GM21528 (cell line): Measurements from ENCODE around the gene CARNS1.
"Not testable (repeated sequence)": the region's sequence is repeated elsewhere in the genome, so short reads cannot be mapped to it uniquely, and the experiment has no call there.

ENCODE experiments used
- ATAC-seq: cut with Tn5 transposase; IDR thresholded peaks from one replicate; pipeline ENCODE4 v1.9.1; 2021; ENCODE audit warnings: mild to moderate bottlenecking, moderate library complexity; ENCODE audit not compliant: unreplicated experiment, low FRiP score

The CARNS1 gene

DNA sequence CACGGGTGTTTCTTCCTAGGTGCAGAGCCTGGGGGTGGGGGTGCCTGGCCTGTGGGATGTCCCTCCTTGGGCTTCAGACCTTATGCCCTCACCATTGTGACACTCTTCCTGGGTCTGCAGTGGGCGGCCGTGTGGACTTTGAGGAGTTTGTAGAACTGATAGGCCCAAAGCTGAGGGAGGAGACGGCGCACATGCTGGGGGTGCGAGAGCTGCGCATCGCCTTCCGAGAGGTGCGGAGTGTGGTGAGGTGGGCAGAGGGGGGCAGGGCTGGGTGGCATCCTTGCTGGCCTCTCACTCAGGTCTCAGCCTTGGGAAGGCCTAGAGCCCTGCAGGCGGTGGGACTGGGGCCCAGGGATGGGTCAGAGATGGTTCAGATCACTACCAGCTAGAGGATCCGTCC, 42.0 kb downstream of the CARNS1 start:
- ATAC-seq, result no peak

DNA sequence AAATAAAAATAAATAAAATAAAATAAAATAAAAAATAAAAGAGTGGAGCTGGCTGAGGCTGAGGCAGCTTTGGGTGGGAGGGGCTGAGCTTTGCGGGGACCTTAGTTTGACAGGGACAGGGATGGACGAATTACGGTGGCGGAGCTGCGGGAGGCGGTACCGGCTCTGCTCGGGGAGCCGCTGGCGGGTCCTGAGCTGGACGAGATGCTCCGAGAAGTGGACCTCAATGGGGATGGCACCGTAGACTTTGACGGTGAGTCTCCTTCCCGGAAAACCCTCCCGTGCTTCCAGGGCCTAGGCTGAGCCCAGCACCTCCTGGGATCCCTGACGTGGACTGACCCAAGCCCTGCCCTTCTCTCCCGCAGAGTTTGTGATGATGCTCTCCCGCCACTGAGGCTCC, 42.8 kb downstream of the CARNS1 start:
- no peak for ATAC-seq

DNA sequence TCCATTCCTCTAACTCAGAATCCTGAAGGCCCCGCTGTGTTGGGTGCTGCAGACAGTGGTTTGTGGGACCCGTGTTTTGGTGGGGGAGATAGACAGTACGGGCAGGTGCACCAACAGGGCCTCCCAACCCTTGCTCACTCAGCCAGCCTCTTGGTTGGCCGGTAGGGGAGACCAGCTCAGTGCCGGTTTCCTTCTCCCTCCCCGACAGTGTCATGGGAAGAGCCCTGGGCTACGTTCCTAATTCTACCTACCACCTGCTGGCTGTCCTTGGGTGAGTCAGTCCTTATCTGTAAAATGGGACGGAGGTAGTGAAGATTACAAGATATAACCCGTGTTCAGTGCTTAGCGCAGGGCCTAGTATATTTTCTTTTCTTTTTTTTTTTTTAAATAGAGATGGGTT, 47.7 kb downstream of the CARNS1 start:
- no peak for ATAC-seq

DNA sequence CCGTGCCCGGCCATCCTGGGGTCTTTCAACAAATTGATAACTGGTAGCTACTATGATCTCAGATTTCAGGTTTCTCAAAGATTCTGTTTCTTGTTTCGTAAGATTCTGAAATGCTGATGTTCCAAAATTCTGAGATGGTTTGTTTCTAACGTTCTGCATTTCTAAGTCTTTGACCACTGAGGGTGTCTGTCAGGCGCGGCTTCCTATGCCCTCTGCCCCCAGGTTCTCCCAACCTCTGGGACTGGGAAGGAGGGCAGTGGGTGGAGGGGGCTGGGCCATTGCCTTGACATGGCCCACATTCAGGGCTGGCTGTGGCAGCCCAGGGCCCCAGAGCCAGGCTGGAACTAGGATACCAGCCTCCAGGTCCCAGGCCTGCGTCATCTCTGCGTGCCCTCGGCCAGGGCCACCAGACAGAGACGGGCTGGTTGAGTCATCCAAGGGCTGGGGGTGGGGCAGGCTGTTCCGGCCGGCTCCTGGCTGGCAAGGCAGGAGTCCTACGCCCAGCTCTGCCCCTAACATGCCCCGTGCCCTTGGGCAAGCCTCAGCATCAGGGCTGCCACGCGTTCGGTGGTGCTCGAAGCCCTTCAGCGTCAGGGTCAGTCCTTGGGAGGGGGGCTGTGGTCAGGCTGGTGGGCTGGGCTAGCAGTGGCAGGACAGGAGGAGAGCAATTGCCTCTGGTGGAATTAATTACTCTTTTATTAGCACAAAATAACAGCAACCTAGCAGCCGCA, 48.4 kb downstream of the CARNS1 start:
- ATAC-seq, result no peak

DNA sequence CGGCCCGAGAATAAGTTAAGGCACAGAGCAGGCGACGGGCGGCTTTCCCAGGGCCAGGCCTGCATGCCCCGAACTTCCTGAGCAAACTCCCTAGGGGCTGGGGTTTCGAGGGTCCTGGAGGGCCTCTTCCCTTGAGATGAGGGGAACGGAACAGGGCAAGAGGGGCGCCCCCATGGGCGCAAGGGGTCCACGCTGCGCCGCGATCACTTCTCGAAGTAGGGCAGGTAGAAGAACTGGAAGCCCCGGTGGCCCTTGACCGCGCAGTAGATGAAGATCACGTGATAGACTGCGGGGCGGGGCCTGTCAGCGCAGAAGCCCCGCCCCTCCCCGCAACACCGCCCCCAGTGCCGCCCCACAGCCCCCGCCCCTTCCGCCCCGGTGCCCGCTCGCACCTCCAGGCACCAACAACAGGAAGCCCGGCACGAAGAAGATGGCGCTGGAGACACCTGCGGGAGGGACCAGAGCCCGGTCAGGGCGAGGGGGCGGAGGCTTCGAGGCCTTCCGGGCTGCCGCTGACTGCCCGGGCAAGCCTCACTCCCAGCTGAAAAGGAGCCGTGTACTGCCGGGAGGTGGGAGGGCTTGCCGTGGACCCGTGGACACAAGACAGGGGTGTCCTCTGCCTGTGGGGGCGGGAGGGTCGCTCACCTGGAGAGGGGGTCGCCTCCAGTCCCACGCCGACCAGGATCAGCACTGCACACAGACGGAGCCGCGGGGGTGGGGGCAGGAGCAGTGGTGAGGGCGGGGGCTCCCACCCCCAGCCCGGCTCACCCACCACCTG, 49.1 kb downstream of the CARNS1 start:
- peak; percentile 52 for ATAC-seq

DNA sequence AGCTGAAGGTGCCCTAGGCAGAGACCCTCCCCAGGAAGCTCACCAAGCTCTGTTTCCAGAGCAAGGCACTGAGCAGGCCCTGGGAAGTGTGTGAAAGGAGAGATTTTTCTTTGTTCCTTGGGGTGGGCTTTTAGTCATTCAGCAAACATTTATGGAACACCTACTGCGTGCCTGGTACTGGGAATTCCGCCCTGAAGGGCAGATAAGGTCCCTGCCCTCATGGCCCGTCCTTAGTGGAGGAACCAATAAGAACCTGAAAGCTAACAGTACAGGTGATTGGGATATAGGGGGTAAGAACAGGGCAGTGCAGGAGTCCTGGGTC, 49.7 kb downstream of the CARNS1 start:
- no peak for ATAC-seq

DNA sequence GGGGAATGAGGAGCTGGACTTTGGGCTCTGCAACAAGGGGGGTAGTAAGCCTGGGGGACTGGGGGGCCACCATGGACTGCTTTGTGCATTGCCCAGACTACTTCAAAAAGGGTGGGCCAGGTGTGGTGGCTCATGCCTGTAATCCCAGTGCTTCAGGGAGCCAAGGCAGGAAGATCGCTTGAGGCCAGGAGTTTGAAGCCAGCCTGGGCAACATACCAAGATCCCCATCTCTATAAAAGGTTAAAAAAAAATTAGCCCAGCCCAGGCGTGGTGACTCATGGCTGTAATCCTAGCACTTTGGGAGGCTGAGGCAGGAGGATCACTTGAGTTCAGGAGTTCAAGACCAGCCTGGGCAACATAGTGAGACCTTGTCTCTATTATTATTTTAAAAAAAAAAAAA, 50.1 kb downstream of the CARNS1 start:
- not testable (repeated sequence) for ATAC-seq

DNA sequence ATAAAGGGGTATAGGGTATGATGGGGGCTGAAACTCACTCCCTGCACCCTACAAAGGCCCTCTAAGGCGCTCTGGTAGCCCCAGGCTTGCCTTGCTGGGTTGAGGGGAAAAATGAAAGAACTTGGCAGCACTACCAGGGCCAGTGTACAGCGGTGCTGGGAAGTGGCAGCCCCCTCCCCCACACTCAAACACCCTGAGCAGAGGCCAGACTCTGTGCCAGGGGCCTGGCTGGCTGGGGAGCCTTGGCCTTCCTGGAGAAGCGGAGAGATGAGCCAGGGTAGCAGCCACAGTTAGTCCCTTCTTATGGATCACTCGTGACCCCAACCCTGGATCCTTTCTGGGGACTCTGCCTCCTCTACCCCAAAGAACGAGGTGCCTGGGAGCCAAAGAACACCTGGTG, 50.9 kb downstream of the CARNS1 start:
- ATAC-seq, result no peak

DNA sequence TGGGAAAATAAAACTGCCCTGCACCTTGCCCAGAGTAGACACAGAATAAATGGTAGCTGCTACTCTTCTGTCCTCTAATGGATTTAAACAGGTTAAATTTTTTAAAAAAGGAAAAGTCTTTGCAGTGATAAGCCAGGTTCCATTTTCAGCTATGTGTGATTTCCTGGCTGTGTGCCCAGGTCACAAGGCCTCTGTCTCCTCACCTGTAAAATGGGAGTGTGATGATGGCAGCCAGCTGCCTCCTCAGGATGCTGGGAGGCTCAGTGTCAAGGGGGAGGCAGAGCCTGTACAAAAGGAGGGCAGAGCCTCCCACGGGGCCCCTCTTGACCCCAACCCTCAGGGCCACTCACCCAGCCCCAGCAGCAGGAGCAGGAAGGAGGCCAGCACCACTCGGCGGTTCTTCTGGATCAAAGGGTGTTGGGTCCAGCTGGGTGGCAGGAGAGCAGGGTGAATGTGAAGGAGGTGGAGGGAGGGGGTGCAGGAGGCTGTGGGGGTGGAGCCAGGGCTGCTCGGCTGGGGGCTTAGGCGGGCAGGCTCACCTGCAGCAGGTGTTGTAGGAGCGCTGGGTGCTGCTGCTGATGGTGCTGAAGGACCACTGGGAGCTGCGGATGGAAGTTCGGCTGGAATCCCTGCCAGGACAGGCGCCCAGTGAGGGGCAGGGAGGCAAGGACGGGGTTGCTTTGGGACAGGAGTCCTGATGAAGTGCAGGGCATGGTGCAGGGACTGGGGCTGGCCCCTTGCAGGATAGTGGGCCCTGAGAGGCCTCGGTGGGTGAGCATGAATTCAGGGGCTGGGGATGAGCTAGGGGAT, 51.7 kb downstream of the CARNS1 start:
- ATAC-seq, result no peak

DNA sequence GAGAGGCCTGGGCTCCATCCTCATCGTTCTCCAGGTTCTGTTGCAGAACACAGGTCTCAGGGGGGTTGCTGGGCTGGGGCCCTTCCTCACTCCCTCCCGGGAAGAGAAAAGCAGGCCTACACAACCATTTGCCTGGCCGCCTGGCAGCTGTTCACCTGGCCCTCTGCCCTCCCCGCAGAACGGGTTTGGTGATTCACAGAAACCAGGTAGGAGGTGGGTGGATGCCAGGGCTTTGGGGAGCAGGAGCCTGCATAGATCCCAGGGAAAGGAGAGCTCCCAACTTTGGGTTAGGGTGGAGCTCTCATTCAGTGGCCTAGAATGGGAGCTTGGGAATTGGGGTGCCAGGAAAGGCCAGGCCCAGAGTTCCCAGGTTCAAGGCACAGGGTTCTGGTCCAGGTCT, 52.6 kb downstream of the CARNS1 start:
- no peak for ATAC-seq

DNA sequence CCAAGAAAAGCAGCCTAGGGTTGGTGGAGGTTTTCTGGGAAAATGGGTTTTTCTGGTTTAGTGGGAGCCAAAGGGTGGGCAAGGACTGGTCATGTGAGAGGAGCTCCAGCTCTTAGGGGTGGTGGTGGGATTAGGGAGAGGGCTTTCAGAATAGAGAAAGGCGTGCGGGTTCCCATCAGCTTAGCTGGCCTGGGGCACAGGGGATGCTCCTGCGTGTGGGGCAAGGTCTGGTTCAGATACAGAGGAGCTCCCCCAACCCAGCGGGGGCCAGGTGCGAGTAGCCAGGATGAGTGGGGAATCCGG, 52.9 kb downstream of the CARNS1 start:
- no peak for ATAC-seq

DNA sequence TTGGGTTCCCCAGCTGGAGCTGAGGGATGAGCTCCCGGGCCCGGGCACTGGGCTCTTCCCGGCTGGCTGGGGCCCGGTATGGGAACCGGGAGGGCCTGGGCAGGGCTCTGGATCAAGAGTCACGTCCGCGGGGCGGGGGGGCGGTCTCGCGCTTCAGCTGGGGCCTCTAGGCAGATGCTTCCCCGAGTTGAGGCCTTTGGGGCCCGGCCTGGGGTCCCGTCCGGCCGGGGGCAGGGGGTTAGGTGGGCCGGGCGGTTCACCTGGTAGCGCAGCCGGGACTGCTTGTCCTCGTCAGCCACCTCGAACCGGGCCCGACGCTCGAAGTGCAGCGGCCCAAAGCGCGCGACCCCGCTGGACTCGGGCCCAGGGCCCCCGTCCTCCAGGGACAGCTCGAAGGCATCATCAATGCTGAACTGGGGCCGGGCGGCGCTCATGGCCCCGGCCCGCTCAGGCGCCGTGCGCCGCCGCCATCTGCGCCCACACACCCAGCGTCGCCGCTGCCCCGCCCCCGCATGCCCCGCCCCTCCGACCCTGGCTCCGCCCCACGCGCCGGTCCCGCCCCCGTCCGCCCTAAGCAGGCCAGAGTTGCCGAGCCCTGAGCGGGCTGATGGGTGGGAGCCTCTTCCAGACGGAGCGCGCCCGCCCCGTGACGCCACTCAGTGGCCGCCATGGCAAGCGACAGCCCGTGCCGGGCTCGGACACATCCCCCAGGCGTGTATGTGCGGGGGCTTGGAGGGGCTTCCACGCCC, 53.5 kb downstream of the CARNS1 start, which contains the start of gene TMEM134:
Gene TMEM134 (minus strand): TSS at position 493 of the 749 bp plus-strand sequence. CDS start 59 bp downstream, at position 434.
- no peak for ATAC-seq

DNA sequence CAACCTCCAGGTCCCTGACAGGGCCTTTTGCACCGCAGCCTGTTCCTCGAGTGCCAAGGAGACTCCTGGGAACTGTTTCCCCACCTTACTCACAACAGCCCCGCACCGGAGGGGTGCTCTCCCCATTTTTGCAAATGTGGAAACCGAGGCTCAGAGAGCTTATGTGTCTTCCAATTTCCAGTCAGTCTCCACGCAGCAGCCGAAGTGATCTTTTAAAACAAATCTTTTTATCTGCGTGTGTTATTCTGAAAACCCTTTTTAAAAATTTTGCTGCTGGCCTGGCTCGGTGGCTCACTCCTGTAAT, 54.0 kb downstream of the CARNS1 start:
- ATAC-seq, result no peak

DNA sequence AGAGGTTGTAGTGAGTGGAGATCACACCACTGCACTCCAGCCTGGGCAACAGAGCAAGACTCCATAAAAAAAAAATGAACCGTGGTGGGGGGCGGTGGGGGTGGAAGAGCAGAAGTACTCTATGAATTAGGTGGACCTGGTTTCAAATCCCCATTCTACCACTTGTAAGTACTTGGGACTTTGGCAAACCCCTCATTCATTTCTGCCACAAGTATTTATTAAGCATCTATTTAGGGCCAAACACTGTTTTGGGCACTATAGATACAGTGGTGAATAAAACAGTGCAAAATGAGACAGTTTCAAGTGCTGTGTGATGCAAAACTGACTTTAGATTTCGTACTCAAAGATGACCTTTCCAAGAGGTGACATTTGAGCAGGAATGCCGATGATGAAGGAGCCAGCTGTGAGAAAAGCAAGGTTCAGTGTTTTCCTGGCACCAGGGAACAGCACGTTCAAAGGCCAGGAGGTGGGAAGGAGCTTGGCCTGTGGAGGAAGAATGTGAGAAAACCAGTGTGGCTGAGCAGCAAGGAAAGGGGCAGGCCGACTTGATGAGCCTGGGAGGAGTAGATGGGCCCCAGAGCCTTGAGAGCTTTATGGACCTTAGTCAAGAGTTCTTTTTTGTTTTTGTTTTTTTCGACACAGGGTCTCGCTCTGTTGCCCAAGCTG, 55.0 kb downstream of the CARNS1 start:
- no peak for ATAC-seq

DNA sequence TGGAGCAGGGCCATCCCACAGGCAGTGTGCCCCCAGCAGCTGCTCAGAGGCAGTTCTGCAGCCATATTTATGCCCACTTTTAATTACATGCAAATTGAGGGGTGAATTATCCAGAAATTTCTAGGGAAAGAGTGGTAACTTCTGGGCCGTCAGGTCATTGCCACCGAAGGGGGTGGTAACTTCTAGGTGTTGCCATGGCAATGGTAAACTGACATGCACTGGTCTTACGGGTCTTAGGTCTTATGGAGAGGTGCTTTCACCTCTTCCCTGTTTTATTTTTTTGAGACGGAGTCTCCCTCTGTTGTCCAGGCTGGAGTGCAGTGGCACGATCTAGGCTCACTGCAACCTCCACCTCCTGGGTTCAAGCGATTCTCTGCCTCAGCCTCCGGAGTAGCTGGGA, 57.4 kb downstream of the CARNS1 start:
- no peak for ATAC-seq
